Measurements from ENCODE around the gene MIA.

Gene MIA

GRCh38 chr19:40803857-40804782 lies 28.8 kb downstream of the MIA start:
- no peak for DNase-seq (ENCODE audit: low read depth)
- no peak overlapping the region for H3K4me3 ChIP-seq (ENCODE audit: control insufficient read depth, low read depth, low read length)
- TF ChIP-seq CTCF (conservative IDR thresholded peaks at IDR 0.05; ENCODE audit: control insufficient read depth, insufficient read depth, low read depth, low read length): no peak

DNA sequence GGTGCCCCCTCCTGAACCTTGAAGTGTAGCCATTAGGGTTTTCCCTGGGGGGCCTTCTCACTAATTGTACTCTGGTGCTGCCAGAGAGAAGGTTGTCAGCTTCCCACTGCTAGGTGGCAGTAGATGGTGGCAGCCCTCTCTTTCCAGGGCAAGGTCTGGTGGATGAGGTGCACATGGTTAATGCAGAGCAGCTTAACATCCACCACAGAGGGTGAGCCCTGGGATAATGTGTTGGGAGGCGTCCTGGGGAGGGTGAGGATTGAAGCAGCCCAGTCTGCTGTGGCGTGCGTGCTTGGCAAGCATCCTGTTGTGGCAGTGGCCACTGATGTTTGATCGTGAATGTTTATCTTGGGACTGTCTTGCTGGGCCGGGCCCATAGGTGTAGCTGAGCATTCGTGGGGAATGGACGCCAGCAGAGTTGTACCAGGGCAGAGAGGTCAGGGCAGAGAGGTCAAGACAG lies 29.5 kb downstream of the MIA start:
- no peak for TF ChIP-seq CTCF (conservative IDR thresholded peaks at IDR 0.05; ENCODE audit: control insufficient read depth, insufficient read depth, low read depth, low read length)
- H3K4me3 ChIP-seq (ENCODE audit: control insufficient read depth, low read depth, low read length): no peak overlapping the region
- DNase-seq (ENCODE audit: low read depth): no peak

- H3K4me3 ChIP-seq (ENCODE audit: control insufficient read depth, low read depth, low read length): no peak overlapping the region
- no peak for DNase-seq (ENCODE audit: low read depth)
- TF ChIP-seq CTCF (conservative IDR thresholded peaks at IDR 0.05; ENCODE audit: control insufficient read depth, insufficient read depth, low read depth, low read length): no peak
Measured at GRCh38 chr19:40805258-40805868, 30.0 kb downstream of the MIA start.

GRCh38 chr19:40806423-40807146 lies 31.3 kb downstream of the MIA start:
- peak; percentile 83 for TF ChIP-seq CTCF (conservative IDR thresholded peaks at IDR 0.05; ENCODE audit: control insufficient read depth, insufficient read depth, low read depth, low read length)
- H3K4me3 ChIP-seq (ENCODE audit: control insufficient read depth, low read depth, low read length): no peak overlapping the region
- DNase-seq (ENCODE audit: low read depth): peak; percentile 95

DNA sequence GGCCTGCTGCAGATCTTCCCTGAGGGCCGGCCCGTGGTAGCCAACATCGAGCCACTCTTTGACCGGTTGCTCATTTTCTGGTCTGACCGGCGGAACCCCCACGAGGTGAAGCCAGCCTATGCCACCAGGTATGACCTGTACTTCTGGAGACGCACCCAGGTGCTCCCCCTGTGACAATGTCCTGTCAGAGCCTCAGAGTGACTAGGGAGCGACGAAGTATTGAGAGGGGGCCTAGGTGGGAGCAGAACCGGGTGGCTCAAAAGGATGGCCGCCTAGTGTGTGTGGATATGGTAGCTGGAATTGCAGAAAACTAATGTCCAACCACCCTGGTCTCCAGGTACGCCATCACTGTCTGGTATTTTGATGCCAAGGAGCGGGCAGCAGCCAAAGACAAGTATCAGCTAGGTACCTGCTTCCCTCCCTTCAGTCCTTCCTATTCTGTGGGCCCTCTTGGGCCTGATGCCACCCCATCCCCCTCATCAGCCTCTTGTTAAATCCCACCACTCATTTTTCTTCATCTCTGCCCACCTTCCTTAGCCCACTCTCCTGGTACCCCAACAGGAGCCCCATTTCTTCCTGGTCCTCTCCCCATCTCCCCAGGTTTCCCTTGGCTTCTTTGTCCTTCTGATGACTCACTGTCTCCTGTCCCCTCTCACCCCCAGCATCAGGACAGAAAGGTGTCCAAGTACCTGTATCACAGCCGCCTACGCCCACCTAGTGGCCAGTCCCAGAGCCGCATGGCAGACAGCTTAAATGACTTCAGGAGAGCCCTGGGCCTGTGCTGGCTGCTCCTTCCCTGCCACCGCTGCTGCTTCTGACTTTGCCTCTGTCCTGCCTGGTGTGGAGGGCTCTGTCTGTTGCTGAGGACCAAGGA lies 32.1 kb downstream of the MIA start:
- no peak for DNase-seq (ENCODE audit: low read depth)
- no peak overlapping the region for H3K4me3 ChIP-seq (ENCODE audit: control insufficient read depth, low read depth, low read length)
- TF ChIP-seq CTCF (conservative IDR thresholded peaks at IDR 0.05; ENCODE audit: control insufficient read depth, insufficient read depth, low read depth, low read length): no peak

- DNase-seq (ENCODE audit: low read depth): no peak
- no peak overlapping the region for H3K4me3 ChIP-seq (ENCODE audit: control insufficient read depth, low read depth, low read length)
- no peak for TF ChIP-seq CTCF (conservative IDR thresholded peaks at IDR 0.05; ENCODE audit: control insufficient read depth, insufficient read depth, low read depth, low read length)
Measured at GRCh38 chr19:40808021-40808325, 32.7 kb downstream of the MIA start.

Data from fibroblast of mammary gland (primary cell).